B cell (primary cell): Measurements from ENCODE around the gene POLN. TPM values are rescaled to one million over a fixed set of nuclear protein-coding genes. Genes with fewer than 3 reads are reported as not detected.

Source experiments
- ATAC-seq: fragments of 200-7000 bp; cut with Tn5 transposase; one replicate; pipeline ENCODE4 v1.10.0; 2021; ENCODE audit warnings: low read depth, mild to moderate bottlenecking, moderate number of reproducible peaks, moderate library complexity
- CTCF ChIA-PET: fragments of 350-600 bp; sonication (Branson Sonifier 250); formaldehyde crosslinking; loops from one replicate; lab custom pipeline; 2021; ENCODE audit warnings: antibody characterized with exemption, inconsistent platforms; lab: Charles Lee
- POLR2A ChIA-PET: fragments of 350-600 bp; sonication (Branson Sonifier 250); formaldehyde crosslinking; loops from one replicate; lab custom pipeline; 2021; ENCODE audit warnings: antibody characterized with exemption; lab: Charles Lee
- DNase-seq: peaks from one replicate; pipeline ENCODE4 v3.0.0; 2013
- H2AFZ ChIP-seq: 2 replicates; pipeline ENCODE4 v1.6.1; 2012; ENCODE audit warnings: mild to moderate bottlenecking, low read depth, low read length; ENCODE audit not compliant: insufficient read depth, poor library complexity, severe bottlenecking
- H3K27ac ChIP-seq, 2 donors: 1 replicate in 1 of 2; 2 replicates in 1 of 2; pipeline ENCODE4 v1.5.1; 2012 to 2013; ENCODE audit warnings: low read length in 2 of 2, mild to moderate bottlenecking in 2 of 2, moderate library complexity in 1 of 2
- H3K27me3 ChIP-seq, 4 experiments: fragments of 200-600 bp in 1 of 4; sonication (generic) in 1 of 4; replicated peaks in 1 of 4; 1 replicate in 2 of 4; 2 replicates in 2 of 4; pipeline versions ENCODE4 v1.6.1 to v1.7.0; 2013 to 2016; ENCODE audit warnings: low read length in 3 of 4, mild to moderate bottlenecking in 2 of 4, mixed read lengths in 1 of 4, moderate library complexity in 1 of 4; ENCODE audit not compliant: insufficient read depth in 4 of 4, control insufficient read depth in 3 of 4; ENCODE audit errors: control extremely low read depth in 1 of 4
- H3K36me3 ChIP-seq, 2 experiments: replicated peaks in 1 of 2; 1 replicate in 1 of 2; 2 replicates in 1 of 2; pipeline versions ENCODE4 v1.6.1 to v1.7.1; 2013; ENCODE audit warnings: low read length in 1 of 2; ENCODE audit not compliant: insufficient read depth in 2 of 2, control insufficient read depth in 1 of 2; ENCODE audit errors: control extremely low read depth in 1 of 2, extremely low read depth in 1 of 2
- H3K4me1 ChIP-seq, 2 donors: fragments of 200-600 bp in 1 of 2; sonication (generic) in 1 of 2; 1 replicate in 1 of 2; 2 replicates in 1 of 2; pipeline versions ENCODE4 v1.5.1 to v1.6.1; 2013 to 2017; ENCODE audit warnings: low read length in 2 of 2; ENCODE audit not compliant: control insufficient read depth in 2 of 2, insufficient read depth in 2 of 2
- H3K4me2 ChIP-seq: replicated peaks from 2 replicates; pipeline ENCODE3; 2012; ENCODE audit warnings: mild to moderate bottlenecking, low read depth, low read length; ENCODE audit not compliant: poor library complexity, severe bottlenecking
- H3K4me3 ChIP-seq, 5 experiments: fragments of 200-600 bp in 1 of 5; sonication (generic) in 1 of 5; 1 replicate in 3 of 5; 2 replicates in 2 of 5; pipeline versions ENCODE4 v1.5.1 to v1.7.0; 2011 to 2016; ENCODE audit warnings: low read length in 4 of 5, mild to moderate bottlenecking in 4 of 5, low read depth in 2 of 5, control low read depth in 1 of 5, moderate library complexity in 1 of 5; ENCODE audit not compliant: insufficient read depth in 1 of 5; ENCODE audit errors: control extremely low read depth in 1 of 5, extremely low read depth in 1 of 5
- H3K79me2 ChIP-seq: fragments of 200-600 bp; sonication (generic); one replicate; pipeline ENCODE4 v1.6.0; 2016; ENCODE audit warnings: low read length; ENCODE audit not compliant: control insufficient read depth, insufficient read depth
- H3K9ac ChIP-seq: fragments of 200-600 bp; sonication (generic); 2 replicates; pipeline ENCODE4 v1.6.1; 2017; ENCODE audit warnings: mild to moderate bottlenecking, low read length, moderate library complexity
- H3K9me3 ChIP-seq, 3 donors: one replicate each; pipeline versions ENCODE4 v1.6.1 to v1.7.1; 2013; ENCODE audit warnings: low read length in 2 of 3; ENCODE audit not compliant: control insufficient read depth in 2 of 3, insufficient read depth in 1 of 3; ENCODE audit errors: control extremely low read depth in 1 of 3
- H4K20me1 ChIP-seq: 2 replicates; pipeline ENCODE4 v1.6.0; 2012; ENCODE audit warnings: mild to moderate bottlenecking, low read length; ENCODE audit not compliant: insufficient read depth, control insufficient read depth, poor library complexity, severe bottlenecking
- H3K27ac Mint-ChIP-seq: one replicate; pipeline ENCODE4 v1.8.0; 2021; ENCODE audit warnings: mixed read lengths
- H3K27me3 Mint-ChIP-seq: one replicate; pipeline ENCODE4 v1.8.0; 2021; ENCODE audit warnings: mixed read lengths
- H3K4me1 Mint-ChIP-seq: one replicate; pipeline ENCODE4 v1.8.0; 2021; ENCODE audit warnings: mixed read lengths
- H3K4me3 Mint-ChIP-seq: one replicate; pipeline ENCODE4 v1.8.0; 2021; ENCODE audit warnings: mixed read lengths
- H3K9me3 Mint-ChIP-seq: one replicate; pipeline ENCODE4 v1.8.0; 2022; ENCODE audit warnings: mixed read lengths; ENCODE audit not compliant: insufficient read depth
- EZH2 ChIP-seq: IDR thresholded peaks from 2 replicates; pipeline ENCODE4 v1.6.1; 2012; ENCODE audit warnings: borderline replicate concordance, low read depth, mild to moderate bottlenecking, moderate library complexity, low read length; ENCODE audit not compliant: insufficient read depth, poor library complexity, severe bottlenecking
- WGBS: methylation state at CpG from one replicate; pipeline ENCODE4 v1.1.5; 2013; ENCODE audit warnings: missing lambda C conversion rate; ENCODE audit not compliant: insufficient coverage; 5-methylcytosine and 5-hydroxymethylcytosine counted together
- intact Hi-C: fragments of 100-400 bp; cut with micrococcal nuclease; formaldehyde crosslinking; loops from one replicate; pipeline ENCODE4 v1.10.0; 2022
- polyA plus RNA-seq: library from polyadenylated mRNA; depleted of rRNA; stranded (reverse); fragments of >200 nt; gene quantifications from 2 replicates; pipeline ENCODE4 v1.2.3, GENCODE V29; 2012
- total RNA-seq, 2 donors: library from RNA; stranded (reverse); fragments of 120-200 nt in 1 of 2; gene quantifications; 1 replicate in 1 of 2; 2 replicates in 1 of 2; pipeline versions ENCODE4 v1.2.3 to v1.2.4, GENCODE V29; 2013 to 2022
- TF ChIP-seq, protein P1 (sequence below): fragments of 200-600 bp; IDR thresholded peaks from one replicate; pipeline ENCODE4 v1.8.0; 2022; ENCODE audit warnings: antibody characterized with exemption, mild to moderate bottlenecking

POLN gene
- total and polyA plus RNA-seq, 2 donors (not counting 1 experiment from before 2014, with no cell fraction given) = 0.73 to 1.5 TPM

DNA sequence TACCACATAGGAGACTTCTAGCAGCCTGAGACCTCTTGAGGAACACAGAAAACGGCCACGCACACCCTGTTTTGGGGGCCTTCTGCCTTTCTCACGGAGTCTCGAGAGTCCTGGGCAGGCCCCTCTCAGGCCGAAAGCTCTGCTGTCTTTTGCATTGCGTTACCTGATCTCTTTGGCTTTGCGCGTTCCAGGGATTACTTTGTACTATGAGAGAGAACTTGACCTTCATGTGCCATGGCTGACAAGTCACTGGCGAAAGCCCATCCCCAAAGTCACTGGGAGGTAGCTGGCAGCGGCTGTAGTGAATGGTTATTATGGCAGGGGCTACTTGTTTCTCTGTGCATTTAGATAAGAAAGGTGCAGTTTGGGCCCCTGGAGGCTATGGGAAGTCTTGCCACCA lies 190.8 kb downstream of the POLN start:
- no peak for ATAC-seq
- peaks cover 0 to 30% (median 0%) of the 10 kb centered on the region in 4 experiments for H3K27me3 ChIP-seq
- ChIA-PET POLR2A (no interaction called here), CTCF (no interaction called here)
- 89% methylated on average over 10 of the region's 10 CpGs for WGBS
- H3K4me1 ChIP-seq = no peaks in the 10 kb centered on the region
- no peaks in the 10 kb centered on the region for H3K36me3 ChIP-seq
- H3K27ac Mint-ChIP-seq = no peak overlapping the region
- no peak overlapping the region for H3K9ac ChIP-seq
- H3K4me3 ChIP-seq = no peak overlapping the region
- TF ChIP-seq, protein P1, sequence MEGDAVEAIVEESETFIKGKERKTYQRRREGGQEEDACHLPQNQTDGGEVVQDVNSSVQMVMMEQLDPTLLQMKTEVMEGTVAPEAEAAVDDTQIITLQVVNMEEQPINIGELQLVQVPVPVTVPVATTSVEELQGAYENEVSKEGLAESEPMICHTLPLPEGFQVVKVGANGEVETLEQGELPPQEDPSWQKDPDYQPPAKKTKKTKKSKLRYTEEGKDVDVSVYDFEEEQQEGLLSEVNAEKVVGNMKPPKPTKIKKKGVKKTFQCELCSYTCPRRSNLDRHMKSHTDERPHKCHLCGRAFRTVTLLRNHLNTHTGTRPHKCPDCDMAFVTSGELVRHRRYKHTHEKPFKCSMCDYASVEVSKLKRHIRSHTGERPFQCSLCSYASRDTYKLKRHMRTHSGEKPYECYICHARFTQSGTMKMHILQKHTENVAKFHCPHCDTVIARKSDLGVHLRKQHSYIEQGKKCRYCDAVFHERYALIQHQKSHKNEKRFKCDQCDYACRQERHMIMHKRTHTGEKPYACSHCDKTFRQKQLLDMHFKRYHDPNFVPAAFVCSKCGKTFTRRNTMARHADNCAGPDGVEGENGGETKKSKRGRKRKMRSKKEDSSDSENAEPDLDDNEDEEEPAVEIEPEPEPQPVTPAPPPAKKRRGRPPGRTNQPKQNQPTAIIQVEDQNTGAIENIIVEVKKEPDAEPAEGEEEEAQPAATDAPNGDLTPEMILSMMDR = no peak
- TF ChIP-seq EZH2 = no peak
- H3K9me3 Mint-ChIP-seq = no peaks in the 10 kb centered on the region
- no peak overlapping the region for H2AFZ ChIP-seq
- H3K79me2 ChIP-seq = no peaks in the 10 kb centered on the region
- intact Hi-C loops = no loop called here
- no peak overlapping the region for H3K4me2 ChIP-seq
- no peaks in the 10 kb centered on the region for H4K20me1 ChIP-seq
- no peaks in the 10 kb centered on the region for H3K4me1 Mint-ChIP-seq
- H3K27ac ChIP-seq = no peak overlapping the region
- H3K27me3 Mint-ChIP-seq = peaks cover 38% of the 10 kb centered on the region
- DNase-seq = no peak
- H3K4me3 Mint-ChIP-seq = no peak overlapping the region
- H3K9me3 ChIP-seq = no peaks in the 10 kb centered on the region

- Histone ChIP-seq H3K27ac (no peak overlapping the region), H3K9me3 (peaks cover 0 to 4% (median 0%) of the 10 kb centered on the region in 3 donors), H2AFZ (no peak overlapping the region), H3K79me2 (no peaks in the 10 kb centered on the region), H3K4me2 (no peak overlapping the region), H3K4me3 (no peak overlapping the region), H4K20me1 (no peaks in the 10 kb centered on the region), H3K4me1 (no peaks in the 10 kb centered on the region), H3K9ac (no peak overlapping the region), H3K27me3 (peaks cover 0 to 31% (median 0%) of the 10 kb centered on the region in 4 experiments), H3K36me3 (no peaks in the 10 kb centered on the region)
- peaks cover 36% of the 10 kb centered on the region for H3K27me3 Mint-ChIP-seq
- H3K9me3 Mint-ChIP-seq = no peaks in the 10 kb centered on the region
- CTCF ChIA-PET = interaction anchor here (0.6 kb wide), 1 partner anchor 36 kb away, joined by 3 read pairs; no protein-coding TSS in a partner anchor
- no peak for TF ChIP-seq EZH2
- intact Hi-C loops = no loop called here
- H3K27ac Mint-ChIP-seq = no peak overlapping the region
- ATAC-seq (no peak), DNase-seq (no peak)
- H3K4me1 Mint-ChIP-seq = no peaks in the 10 kb centered on the region
- POLR2A ChIA-PET = no interaction called here
- 95% methylated on average over 7 of the region's 7 CpGs for WGBS
- no peak overlapping the region for H3K4me3 Mint-ChIP-seq
These were observed 192.1 kb downstream of the POLN start for GRCh38 chr4:2049811-2050210.
